GM12872 (cell line): ENCODE data around the gene SERTAD3.

Experiments used
- CTCF ChIP-seq: IDR thresholded peaks from 3 replicates; pipeline ENCODE4 v1.5.1; 2011; ENCODE audit warnings: low read depth, mild to moderate bottlenecking, low read length, moderate library complexity; ENCODE audit not compliant: insufficient read depth

SERTAD3 gene

GRCh38 chr19:40403262-40403984, 40.7 kb downstream of the SERTAD3 start:
- TF ChIP-seq CTCF, result no peak

GRCh38 chr19:40400559-40400958, 43.6 kb downstream of the SERTAD3 start:
- TF ChIP-seq CTCF, result no peak

- TF ChIP-seq CTCF, result no peak
Observed at GRCh38 chr19:40398417-40399131, 45.6 kb downstream of the SERTAD3 start.

- no peak for TF ChIP-seq CTCF
Observed at GRCh38 chr19:40397568-40397906, 46.6 kb downstream of the SERTAD3 start.

GRCh38 chr19:40396886-40397567, 47.1 kb downstream of the SERTAD3 start:
- TF ChIP-seq CTCF, result no peak

GRCh38 chr19:40395956-40396355, 48.2 kb downstream of the SERTAD3 start:
- no peak for TF ChIP-seq CTCF

- no peak for TF ChIP-seq CTCF
Observed at GRCh38 chr19:40394816-40395210, 49.3 kb downstream of the SERTAD3 start.
